Measurements from ENCODE around the gene PDLIM4.
A peak's percentile ranks its signal among the peaks of the same experiment; 100 is the strongest.

Gene PDLIM4

GRCh38 chr5:132281856-132282614 lies 24.5 kb downstream of the PDLIM4 start:
- no peak for DNase-seq (ENCODE audit: low read depth in 2 of 3, low spot score in 1 of 3)

- no peak for DNase-seq (ENCODE audit: low read depth in 2 of 3, low spot score in 1 of 3)
Measured at GRCh38 chr5:132283423-132284043, 26.0 kb downstream of the PDLIM4 start.

- DNase-seq (ENCODE audit: low read depth in 2 of 3, low spot score in 1 of 3) = no peak
Measured at GRCh38 chr5:132289097-132289496, 31.6 kb downstream of the PDLIM4 start.

- DNase-seq (ENCODE audit: low read depth in 2 of 3, low spot score in 1 of 3) = no peak
Measured at GRCh38 chr5:132291026-132291425, 33.5 kb downstream of the PDLIM4 start.

- peak; percentile 63 to 75 (median 70) for DNase-seq (ENCODE audit: low read depth in 2 of 3, low spot score in 1 of 3)
Measured at GRCh38 chr5:132293066-132293991, 35.8 kb downstream of the PDLIM4 start.

GRCh38 chr5:132293992-132294727 lies 36.7 kb downstream of the PDLIM4 start, which contains the start of gene SLC22A4:
Gene SLC22A4 (plus strand): TSS chr5:132294394. CDS start chr5:132294617, 223 bp downstream.
- DNase-seq (ENCODE audit: low read depth in 2 of 3, low spot score in 1 of 3) = peak; percentile 67 to 85 (median 79)

- DNase-seq (ENCODE audit: low read depth in 2 of 3, low spot score in 1 of 3) = peak; percentile 67 to 73 (median 71)
Measured at GRCh38 chr5:132294728-132295504, 37.4 kb downstream of the PDLIM4 start.

GRCh38 chr5:132295505-132296411 lies 38.3 kb downstream of the PDLIM4 start:
- DNase-seq (ENCODE audit: low read depth in 2 of 3, low spot score in 1 of 3) = no peak

GRCh38 chr5:132296412-132297016 lies 39.0 kb downstream of the PDLIM4 start:
- DNase-seq (ENCODE audit: low read depth in 2 of 3, low spot score in 1 of 3) = no peak

- DNase-seq (ENCODE audit: low read depth in 2 of 3, low spot score in 1 of 3) = no peak
Measured at GRCh38 chr5:132297211-132297940, 39.9 kb downstream of the PDLIM4 start.

- DNase-seq (ENCODE audit: low read depth in 2 of 3, low spot score in 1 of 3) = no peak
Measured at GRCh38 chr5:132298298-132299212, 41.1 kb downstream of the PDLIM4 start.

- no peak for DNase-seq (ENCODE audit: low read depth in 2 of 3, low spot score in 1 of 3)
Measured at GRCh38 chr5:132299917-132300316, 42.4 kb downstream of the PDLIM4 start.

GRCh38 chr5:132300577-132301343 lies 43.3 kb downstream of the PDLIM4 start:
- DNase-seq (ENCODE audit: low read depth in 2 of 3, low spot score in 1 of 3) = no peak

GRCh38 chr5:132301344-132302271 lies 44.1 kb downstream of the PDLIM4 start:
- DNase-seq (ENCODE audit: low read depth in 2 of 3, low spot score in 1 of 3) = no peak

GRCh38 chr5:132302413-132302812 lies 44.9 kb downstream of the PDLIM4 start:
- DNase-seq (ENCODE audit: low read depth in 2 of 3, low spot score in 1 of 3) = no peak

All from stimulated activated CD4-positive, alpha-beta T cell treated with anti-CD3 and anti-CD28 coated beads, Interleukin-12 subunit alpha, Interleukin-12 subunit beta, amount 100 ng/mL, for 48 hours (primary cell).